ENCODE results near the gene NGEF.

DNA sequence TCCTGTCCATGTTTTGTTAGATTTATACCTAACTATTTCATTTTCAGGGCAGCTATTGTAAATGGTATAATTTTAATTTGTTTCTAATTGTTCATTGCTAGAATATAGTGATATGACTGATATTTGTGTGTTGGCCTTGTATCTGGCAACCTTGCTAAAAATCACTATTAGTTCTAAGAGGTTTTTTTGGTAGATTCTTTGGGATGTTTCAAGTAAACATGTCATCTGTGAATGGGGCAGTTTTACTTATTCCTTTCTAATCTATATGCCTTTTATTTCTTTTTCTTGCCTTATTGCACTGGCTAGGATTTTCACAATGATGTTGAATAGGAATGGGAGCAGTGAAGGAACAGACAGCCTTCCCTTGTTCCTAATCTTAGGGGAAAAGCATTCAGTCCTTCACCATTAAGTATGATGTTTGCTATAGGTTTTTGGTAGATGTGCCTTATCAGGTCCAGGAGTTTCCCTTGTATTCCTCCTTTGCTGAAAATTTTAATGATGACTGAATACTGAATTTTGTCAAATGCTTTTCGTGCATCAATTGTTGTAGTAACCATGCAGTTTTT is 101.3 kb downstream of the NGEF start:
- TF ChIP-seq, protein P1, sequence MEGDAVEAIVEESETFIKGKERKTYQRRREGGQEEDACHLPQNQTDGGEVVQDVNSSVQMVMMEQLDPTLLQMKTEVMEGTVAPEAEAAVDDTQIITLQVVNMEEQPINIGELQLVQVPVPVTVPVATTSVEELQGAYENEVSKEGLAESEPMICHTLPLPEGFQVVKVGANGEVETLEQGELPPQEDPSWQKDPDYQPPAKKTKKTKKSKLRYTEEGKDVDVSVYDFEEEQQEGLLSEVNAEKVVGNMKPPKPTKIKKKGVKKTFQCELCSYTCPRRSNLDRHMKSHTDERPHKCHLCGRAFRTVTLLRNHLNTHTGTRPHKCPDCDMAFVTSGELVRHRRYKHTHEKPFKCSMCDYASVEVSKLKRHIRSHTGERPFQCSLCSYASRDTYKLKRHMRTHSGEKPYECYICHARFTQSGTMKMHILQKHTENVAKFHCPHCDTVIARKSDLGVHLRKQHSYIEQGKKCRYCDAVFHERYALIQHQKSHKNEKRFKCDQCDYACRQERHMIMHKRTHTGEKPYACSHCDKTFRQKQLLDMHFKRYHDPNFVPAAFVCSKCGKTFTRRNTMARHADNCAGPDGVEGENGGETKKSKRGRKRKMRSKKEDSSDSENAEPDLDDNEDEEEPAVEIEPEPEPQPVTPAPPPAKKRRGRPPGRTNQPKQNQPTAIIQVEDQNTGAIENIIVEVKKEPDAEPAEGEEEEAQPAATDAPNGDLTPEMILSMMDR (IDR thresholded peaks at IDR 0.05), result no peak
- TF ChIP-seq POLR2AphosphoS5 (IDR thresholded peaks at IDR 0.05), result no peak

Measured in transverse colon (tissue), 4 donors.